Stimulated activated CD4-positive, alpha-beta T cell treated with anti-CD3 and anti-CD28 coated beads, Interleukin-4, amount 100 ng/mL, for 1 hour (primary cell): ENCODE measurements around the gene RBM5.

Source experiments
- DNase-seq: peaks from one replicate; pipeline ENCODE4 v3.0.0-alpha.2; 2020

Gene RBM5

DNA sequence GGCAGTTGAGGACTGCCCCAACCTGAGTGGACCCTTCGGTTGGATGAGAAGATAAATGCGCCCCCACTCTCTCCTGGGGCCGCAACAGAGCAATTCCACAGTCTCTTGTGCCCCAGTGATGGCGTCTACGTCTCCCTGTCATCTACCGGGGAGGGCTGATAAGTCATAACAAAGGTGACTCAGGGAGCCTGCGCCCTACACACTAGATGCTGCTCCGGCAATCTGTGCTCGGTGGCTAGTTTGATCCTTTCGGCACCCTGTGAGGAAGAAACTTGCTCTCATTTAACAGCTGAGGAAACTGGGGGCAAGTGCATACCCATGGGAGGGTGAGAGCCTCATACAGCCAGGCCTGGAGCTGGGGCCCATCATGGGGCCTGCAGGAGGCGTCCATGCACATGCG lies 52.3 kb downstream of the RBM5 start:
- DNase-seq: no peak

DNA sequence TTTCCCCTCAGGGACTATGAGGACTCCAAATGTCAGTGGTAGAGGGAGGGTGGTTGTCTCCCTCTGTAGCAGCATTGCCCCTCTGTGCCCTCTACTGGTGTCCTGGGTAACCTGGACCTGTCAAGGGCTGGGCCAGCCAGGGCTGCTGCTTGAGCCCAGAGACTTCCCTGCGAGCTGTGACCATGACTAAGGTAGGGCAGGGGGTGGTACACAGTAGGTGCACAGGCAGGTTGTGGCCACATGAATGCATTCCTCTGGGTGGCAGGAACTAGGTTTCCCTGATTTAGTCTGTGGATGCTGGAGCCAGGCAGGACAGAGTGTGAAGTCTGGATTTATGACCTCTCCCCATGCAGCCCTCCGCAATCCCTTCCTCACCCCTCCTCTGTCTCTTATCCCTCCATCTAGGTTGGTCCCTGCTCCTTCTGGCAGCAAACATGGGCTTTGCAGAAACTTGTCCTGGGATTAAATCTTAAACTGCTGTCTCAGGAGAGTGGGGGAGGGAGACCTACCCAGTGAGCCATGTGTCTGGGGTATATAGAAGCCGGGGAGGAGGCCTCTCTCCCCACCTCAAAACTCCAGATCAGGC lies 57.7 kb downstream of the RBM5 start:
- no peak for DNase-seq

DNA sequence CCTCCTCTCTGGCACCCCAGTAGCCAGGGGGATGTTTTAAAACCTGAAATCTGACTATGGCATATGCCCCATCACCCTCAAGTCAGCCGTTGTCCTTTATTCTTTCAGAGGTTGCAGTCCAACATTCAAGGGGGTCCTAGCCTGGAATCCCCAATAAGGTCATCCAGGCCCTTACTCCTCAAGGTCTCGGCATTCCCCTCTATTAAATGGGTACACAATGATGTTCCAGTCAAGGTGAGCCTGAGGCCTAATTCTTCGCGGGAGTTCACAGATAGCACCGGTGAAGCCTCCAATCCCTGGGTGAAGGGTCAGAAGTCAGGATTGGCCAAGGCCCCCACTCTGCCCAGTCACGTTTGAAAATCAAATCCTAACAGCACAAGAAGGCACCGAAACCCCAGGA lies 58.3 kb downstream of the RBM5 start:
- no peak for DNase-seq

DNA sequence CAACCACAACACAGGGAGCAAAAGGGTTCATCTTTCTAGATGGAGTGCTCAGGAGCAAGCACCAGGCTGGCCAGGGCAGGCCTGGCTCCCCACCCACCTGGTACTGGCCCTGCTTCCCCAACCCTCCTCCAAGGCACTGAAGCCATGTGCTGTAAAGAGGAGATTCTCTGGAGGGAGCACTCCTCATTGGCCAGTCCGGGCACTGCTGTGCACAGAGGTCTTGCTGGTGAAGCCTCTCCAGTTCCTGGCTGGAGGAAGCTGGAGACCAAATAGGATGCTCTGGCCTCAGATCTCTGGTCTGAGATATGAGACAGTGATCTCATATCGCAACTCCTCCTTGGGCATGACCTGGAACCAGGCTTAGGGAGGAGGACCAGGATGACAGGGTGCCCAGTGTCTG lies 58.7 kb downstream of the RBM5 start:
- no peak for DNase-seq

DNA sequence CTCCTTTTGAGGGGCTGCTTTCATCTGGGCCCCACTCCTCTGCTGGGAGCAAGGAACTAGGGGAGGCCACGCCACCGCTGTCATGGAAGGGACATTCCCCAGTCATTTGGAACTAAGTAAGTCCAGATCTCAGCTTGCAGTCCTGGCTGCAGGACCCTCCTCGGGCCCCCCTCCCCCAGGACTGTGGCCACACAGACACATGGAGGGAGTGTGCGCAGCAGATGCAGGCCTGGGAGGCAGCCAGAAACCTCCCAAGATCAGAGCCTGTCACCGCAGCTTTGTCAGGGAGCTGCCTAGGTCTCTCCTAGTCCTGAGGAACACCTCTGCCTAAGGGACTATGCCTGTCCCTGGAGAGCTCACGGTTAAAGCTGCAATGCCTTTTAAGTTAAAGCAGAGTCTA lies 59.1 kb downstream of the RBM5 start:
- DNase-seq: no peak

DNA sequence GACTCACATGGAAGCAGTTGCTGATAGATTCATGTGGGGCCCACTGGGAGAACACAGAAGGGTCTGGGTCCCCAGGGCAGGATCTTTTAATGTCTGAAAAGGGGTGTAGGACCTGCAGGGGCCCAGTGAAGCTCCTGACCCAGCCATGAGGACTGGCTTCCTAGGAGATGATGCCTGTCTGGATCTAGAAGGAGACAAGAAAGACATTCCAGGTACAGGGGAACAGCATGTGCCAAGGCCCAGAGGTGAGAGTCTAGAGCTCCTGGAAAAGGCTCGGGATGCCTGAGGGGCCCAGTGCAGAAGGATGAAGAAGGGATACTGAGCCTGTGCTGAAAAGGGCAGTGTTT lies 61.7 kb downstream of the RBM5 start:
- DNase-seq: no peak

DNA sequence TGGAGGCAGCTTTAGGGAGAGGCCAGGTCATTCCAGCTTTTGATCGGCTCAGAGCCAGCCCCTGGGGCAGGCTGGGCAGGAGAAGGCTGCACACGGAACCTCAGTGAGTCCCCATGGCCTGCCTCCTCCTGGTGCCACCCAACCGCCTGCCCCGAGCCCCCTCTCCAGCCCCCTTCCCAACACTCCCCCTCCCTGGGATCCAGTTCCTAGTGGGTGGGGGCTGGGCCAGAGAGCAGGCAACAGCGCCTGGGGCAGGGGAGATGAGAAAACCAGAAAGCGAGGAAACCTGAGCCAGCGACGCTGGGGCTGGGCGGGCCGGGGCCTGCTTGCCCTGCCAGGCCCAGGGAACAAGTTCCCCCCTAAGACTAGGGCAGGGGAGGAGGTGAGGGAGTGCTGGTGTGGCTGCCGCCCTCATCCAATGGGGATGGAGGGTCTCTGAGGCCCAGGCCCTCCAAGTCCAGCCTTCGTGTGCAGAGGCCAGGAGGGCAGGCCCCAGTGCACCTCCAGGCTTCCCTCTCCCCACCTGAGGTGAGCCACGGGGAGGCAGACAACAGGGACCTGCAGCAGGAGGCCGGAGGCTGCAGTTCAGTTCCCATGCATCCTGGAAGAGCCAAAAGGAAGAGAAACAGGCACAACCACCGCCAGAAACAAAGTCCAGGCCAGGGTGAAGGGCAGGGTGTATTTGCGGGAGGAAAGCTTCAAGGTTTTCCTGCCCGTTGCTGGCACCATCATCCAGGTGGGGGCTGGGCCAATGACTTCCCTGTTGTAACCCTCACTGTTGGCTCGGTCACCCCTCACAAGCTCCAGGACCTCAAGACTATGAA lies 62.4 kb downstream of the RBM5 start:
- no peak for DNase-seq

DNA sequence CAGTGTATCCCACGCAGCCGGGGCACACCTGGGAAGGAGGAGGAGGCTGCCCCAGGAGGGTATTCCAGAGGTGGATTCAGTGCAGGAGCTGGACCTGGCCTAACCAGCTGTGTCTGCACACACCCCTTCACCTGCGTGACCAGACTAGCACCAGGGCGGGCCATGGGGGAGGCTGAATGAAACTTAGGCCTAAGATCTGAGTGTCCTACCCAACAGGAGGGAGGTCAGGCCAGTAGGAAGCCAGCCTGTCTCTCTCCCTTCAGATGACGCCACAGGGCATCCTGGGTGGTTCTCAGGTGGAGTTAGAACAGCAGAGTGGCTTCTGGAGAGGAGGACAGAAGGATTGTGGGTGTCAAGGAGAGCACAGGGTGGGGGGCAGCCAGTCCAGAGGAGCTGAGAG lies 63.0 kb downstream of the RBM5 start:
- DNase-seq: no peak

DNA sequence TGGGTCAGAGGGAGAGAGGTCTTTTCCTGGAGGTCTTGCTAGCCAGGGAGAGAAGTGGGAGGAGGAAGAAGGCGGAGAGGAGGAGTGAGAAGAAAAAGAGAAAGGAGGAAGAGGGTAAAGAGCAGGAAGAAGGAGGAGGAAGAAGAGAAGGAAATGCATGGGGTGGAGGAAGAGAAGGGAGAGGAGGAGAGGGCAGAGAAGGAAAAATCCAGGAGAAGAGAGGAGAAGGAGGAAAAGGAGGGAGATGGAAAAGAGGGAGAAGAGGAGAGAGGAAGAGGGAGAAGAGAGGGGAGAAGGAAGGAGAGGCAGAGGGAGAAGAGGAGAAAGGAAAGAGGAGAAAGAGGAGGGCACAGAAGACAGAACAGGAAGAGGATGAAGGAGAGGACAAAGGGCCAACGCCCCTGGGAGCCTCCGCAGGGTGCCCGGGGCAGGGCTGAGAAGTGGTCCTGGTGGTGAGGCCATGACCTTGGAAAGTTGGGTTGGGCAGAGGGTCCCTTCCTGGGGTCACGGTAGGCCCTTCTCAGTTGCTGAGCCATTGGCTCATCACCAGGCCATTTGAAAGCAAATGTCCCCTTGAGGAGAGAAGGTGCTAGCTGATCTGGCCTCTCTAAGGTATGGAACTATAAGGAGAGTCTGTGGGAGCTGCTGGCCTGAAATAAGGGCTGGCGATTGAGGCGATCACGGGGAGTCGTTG lies 65.2 kb downstream of the RBM5 start:
- DNase-seq: no peak

DNA sequence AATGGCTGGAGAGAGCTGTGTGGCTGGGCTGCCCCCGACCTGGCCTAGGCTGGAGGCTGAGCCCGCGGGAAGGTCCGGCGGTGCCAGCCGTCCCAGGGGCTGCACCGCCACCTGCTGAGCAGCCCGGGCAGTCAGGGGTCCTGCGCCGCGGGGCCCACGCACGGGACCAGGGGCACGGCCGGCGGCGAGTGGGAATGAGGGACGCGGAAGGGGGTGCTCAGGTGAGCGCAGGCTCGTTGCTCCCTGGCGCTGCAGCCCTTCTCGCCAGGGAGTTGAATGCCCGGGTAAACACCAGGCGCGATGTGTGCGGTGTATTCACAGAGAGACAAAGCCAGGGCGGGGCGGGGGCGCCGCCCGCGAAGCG lies 65.7 kb downstream of the RBM5 start:
- no peak for DNase-seq

DNA sequence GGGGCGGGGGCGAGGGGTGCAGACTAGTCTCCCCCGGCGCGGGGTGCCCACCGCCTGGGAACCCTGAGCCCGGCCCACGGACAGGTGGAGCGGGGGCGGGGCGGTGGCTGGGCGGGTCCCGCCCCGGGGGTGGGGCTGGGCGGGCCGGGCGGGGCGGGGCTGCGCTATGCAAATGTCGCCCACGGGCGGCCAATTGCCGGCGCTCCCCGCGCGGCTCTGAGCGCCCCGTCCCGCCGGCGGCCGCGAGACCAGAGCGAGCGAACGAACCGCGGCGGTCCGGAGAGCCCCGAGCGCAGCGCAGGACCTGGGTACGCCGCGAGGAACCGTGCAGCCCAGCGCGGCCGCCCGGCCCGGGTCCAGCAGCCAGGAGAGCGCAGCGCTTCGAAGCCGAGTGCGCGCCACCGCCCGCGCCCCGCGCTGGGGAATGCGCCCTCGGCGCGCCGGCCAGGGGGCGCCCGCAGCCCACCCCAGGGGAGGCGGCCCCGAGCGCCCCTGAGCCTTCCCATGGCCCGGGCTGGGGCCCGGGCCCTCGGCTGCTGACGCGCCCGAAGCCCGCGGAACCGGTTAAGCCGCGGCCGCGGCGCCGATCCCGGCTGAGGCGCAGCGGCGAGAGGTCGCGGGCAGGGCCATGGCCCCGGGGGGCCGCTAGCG lies 66.2 kb downstream of the RBM5 start, which contains the start of gene SEMA3F:
TSS of gene SEMA3F (plus strand) at position 485 of the 651 bp plus-strand sequence. CDS start 4,299 bp downstream, outside the sequence.
- DNase-seq: peak; percentile 68

DNA sequence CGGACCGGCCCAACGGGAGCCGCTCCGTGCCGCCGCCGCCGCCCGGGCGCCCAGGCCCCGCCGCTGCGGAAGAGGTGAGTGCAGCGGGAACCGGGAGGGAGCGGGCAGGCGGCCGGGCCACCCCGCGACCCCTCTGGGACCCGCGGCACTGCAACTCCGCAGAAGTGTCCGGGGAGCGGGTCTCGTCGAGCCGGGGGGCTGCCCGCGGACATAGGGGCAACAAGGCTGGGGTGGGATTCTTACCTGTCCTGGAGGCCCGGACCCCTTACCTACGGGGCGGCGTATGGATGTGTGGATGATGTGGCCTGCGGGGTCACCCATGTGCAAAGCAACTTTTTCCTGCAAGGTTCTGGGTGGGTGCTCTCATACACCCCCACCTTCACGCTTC lies 66.8 kb downstream of the RBM5 start:
- DNase-seq: no peak

DNA sequence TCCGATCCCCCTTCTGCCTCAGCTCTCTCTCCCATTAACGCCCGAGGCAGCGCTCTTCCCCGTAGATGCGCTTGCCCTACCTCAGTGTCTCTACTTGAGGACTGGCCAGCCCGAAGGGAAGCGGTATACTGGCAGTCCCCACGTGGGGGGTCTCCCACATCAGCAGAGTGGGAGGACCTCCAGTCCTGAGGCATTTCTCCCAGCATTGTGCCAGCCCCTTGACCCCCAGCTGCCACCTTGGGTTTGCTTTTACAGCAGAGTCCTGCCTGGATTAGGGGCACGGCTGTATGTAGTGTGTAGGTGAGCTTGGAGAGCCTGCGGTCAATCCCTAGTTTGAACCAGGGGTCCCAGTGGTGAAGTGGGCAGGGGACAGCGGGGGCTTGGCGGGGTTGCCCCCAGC lies 67.2 kb downstream of the RBM5 start:
- no peak for DNase-seq

DNA sequence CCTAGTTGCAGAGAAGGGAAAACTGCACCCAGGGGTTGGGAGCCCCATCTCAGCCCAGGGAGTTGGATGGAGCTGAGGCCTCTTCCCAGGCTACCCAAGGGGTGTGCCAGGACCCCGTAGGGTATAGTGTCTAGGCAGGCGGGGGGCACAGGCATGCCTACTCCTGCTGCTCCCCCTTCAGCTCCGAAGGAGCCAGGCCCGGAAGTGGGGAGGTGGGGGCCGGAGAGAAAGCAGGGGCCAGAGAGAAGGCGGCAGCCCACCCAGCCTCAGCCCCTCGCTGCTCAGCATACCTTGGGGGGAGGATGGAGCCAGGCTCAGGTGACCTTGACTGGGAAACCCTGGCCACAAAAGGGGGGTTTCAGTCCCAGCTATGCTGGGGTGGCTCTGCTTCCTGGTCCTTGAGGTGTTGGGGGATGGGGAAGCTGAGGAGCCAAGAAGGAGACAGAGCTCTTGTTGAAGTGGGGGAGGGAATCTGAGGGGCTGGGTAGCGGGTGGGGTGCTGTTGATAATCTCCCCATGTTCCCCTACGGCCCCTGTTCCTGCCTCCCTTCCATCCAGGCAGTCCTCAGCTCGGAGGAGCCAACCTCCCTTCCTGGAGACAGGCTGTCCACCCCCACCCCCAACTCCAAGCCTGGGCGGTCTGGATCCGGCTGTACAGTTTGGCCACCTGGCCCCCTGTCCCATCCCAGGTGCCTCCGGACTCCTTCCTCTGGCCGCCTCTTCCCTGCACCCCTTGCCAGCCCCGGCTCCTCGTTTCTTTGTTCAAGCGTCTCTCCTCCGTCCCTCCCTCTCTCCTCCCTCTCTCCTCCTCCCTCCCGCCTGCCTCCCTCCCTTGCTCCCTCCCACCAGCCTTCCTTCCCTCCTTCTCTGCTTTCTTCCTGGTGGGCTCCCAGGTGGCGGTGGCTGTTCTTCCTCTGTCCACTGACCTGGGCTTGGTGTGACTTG lies 68.1 kb downstream of the RBM5 start:
- DNase-seq: no peak

DNA sequence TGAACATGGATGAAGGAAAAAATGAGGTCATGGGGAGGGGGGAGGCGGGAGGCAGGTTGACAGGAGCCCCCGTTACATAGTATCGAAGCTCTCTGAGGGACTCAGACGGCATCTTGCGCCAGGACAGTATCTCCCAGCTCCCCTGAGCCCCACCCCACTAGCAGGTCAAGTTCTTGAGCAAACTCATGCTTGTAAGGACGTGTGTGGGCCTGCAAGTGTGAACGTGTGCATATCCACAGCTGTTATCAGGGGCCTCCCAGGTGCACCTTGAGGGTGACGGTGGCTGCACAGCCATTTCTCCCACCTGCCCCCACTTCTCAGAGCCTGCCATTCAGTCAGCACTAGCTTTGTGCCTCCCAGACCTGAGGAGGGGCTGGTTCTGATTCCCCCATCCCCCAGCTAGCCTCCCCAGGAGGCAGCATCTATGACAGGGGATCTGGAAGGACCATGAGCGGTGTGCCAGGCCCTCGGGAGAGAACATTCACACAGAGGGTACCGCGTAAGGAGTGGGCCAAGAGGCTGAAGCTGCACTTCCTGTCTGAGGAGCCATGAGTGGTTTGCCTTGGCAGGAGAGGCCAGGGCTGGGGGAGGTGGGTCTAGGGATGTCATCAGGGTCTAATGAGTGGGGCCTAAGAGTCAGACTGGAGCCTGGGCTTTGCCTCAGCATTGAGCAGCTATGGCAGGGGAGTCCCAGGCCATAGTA lies 69.3 kb downstream of the RBM5 start:
- no peak for DNase-seq

DNA sequence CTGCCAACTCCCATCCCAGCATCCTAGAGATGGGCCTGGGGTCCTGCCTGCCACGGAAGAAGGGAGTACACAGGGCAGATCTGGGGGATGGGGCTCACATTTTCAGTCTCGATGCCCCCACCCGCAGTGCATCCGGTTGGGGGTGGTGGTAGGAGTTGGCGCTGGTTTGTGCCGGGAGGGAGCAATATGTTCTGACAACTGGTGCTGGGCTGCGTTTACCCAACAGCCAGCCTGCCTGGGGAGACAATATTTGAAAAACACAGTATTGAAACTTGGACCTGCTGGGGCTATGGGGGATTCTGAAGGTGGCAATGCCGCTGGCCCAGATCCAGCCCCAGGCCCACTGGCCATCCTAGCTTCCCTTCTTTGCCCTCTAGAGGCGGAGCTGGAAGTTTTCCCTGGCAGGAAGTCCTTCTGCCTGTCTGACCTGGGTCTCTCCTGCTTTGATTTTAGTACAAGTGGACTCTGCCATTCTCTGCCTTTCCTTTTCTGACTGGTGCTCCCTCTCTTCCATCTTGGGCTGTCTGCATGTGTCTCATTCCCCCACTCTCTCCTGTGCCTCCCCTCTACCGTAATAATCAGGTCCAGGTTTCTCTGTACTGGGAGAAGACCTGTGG lies 69.9 kb downstream of the RBM5 start:
- DNase-seq: no peak

DNA sequence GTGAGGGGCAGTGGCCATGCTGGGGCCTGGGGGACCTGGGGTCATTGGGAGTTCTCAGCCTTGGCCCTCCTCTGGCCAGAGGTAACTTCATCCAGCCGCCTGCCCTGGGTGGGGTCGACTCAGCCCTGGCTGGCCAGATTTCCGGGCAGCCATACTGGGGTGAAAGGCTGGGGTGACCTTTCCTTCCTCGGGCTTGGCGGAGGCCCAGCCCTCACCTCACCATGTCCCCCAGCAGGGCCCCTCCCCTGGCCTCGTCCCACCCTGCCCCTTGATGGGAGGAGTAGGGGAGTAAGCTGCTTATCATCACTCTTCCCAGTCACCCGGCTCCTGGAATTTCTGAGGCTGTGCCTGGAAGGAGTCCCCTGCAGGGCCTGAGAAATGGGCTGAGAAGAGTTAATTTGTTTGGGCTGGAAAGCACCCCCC lies 71.9 kb downstream of the RBM5 start:
- no peak for DNase-seq

DNA sequence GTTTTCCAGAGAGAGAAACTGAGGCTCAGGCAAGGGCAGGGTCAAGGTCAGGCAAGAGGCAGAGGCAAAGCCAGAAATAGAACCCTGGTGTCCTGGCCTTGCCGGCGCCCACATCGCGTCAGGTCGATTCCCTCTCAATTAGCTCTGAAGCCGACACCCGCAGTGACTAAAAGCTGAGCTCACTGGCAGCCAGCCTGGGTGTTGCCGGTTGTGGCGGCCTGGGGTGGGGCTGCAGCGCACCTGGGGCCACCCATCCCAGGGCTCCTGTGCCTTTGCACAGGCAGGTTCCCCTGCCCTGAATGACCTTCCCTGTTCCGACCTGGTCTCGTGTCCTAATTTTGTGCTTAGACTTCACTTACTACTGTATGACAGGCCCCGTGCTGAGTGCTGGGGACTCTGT lies 72.6 kb downstream of the RBM5 start:
- DNase-seq: no peak

DNA sequence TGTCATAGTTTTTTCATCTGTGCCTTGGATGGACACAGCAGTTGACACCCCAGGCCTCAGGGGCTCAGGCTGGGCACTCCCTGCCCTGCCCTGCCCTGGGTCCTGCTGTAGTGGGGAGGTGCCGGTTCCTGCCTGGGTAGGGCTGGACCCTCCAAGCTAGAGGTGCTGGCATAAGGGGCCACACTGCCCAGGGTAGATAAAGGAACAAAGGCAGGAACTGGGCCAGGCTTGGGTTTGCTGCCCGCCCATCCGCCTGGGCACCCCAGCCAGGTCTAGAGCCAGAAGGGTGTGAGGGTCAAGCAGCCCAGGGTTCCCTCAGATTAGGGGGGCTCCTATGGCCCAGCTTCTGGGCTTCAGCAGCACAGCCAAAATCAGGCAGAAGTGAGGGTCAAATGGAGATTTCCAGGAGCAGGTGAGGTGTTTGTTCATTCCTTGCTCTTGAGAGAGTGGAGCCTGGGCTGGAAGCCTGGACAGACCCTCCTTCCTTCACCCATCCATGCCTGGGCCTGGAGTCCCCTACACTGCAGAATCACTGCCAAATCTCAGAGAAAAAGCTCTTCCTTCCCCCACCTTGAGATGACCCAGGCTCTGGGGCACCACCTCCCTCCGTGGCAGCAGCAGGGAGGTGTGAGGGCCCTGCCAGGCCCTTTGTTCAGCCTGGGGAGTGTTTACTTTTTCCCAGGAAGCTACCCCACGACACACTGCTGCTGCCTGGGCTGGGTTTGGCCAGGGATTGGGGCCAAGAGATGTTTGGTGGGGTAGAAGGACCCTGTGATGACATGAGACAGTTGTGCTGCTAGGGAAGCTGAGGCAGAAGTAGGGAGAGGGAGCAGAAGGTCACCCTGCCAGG lies 73.5 kb downstream of the RBM5 start:
- no peak for DNase-seq
